Endothelial cell of umbilical vein (primary cell): ENCODE results near the gene LALBA.
"Not testable (repeated sequence)": the region's sequence is repeated elsewhere in the genome, so short reads cannot be mapped to it uniquely, and the experiment has no call there.

Experiments used
- CTCF ChIP-seq, 2 donors: IDR thresholded peaks; 1 replicate in 1 of 2; 2 replicates in 1 of 2; pipeline ENCODE4 v1.5.1; 2011; ENCODE audit warnings: low read length in 2 of 2, mild to moderate bottlenecking in 2 of 2, moderate library complexity in 2 of 2, control low read depth in 1 of 2, inconsistent platforms in 1 of 2, low read depth in 1 of 2; ENCODE audit not compliant: insufficient read depth in 1 of 2; ENCODE audit errors: extremely low read depth in 1 of 2
- EZH2 ChIP-seq: IDR thresholded peaks from 2 replicates; pipeline ENCODE4 v1.6.1; 2012; ENCODE audit warnings: borderline replicate concordance, low read depth, mild to moderate bottlenecking, moderate library complexity, low read length, inconsistent platforms; ENCODE audit not compliant: severe bottlenecking
- POLR2A ChIP-seq: IDR thresholded peaks from 2 replicates; pipeline ENCODE4 v1.6.1; 2012; ENCODE audit warnings: low read depth, mild to moderate bottlenecking, control low read depth, low read length
- POLR2AphosphoS5 ChIP-seq: IDR thresholded peaks from 2 replicates; pipeline ENCODE4 v1.6.1; 2012; ENCODE audit warnings: low read depth, mild to moderate bottlenecking, control low read depth, low read length, moderate library complexity; ENCODE audit not compliant: insufficient read depth

- TF ChIP-seq POLR2A; CTCF (IDR thresholded peaks at IDR 0.05; ENCODE audit: extremely low read depth in 1 of 2, insufficient read depth in 1 of 2, low read depth in 1 of 2, low read length in 2 of 2); POLR2AphosphoS5; EZH2: not testable (repeated sequence)
These were observed 18.2 kb downstream of the LALBA start for GRCh38 chr12:48551636-48552035.
